Measurements from ENCODE around the gene TEKT5.
A peak's percentile ranks its signal among the peaks of the same experiment; 100 is the strongest.
"Not testable (repeated sequence)": the region's sequence is repeated elsewhere in the genome, so short reads cannot be mapped to it uniquely, and the experiment has no call there.

The TEKT5 gene

DNA sequence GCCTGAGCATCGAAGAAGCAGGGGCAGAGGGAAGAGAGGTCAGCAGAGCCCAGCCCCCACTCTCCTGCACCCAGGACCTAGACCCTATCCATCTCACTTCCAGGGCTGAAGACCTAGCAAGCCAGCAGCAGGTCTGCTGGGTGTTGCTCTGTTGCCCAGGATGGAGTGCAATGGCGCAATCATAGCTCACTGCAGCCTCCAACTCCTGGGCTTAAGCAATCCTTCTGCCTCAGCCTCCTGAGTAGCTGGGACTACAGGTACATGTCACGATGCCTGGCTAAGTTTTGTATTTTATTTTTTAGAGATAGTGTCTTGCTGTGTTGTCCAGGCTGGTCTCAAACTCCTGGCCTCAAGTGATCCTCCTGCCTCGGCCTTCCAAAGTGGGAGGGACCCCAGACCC is 61.3 kb downstream of the TEKT5 start:
- DNase-seq (ENCODE audit: low read depth in 2 of 2), result not testable (repeated sequence)

DNA sequence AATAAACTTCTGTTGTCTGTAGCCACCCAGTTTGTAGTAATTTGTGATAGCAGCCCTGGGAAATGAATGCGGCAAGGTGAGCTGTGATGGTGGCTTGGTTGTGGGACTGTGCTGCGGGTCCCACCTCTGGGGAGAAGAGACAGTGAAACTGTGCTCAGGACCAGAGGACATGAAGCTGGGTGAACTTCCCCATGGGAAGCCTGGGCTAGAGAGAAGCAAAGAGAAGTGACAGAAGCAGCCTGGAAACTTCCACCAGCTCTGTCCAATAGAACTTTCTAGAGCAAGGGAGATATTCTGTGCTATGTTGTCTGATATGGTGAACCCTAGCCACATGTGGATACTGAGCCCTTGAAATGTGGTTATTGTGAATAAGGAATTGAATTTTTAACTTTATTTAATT is 62.8 kb downstream of the TEKT5 start:
- no peak for DNase-seq (ENCODE audit: low read depth in 2 of 2)

DNA sequence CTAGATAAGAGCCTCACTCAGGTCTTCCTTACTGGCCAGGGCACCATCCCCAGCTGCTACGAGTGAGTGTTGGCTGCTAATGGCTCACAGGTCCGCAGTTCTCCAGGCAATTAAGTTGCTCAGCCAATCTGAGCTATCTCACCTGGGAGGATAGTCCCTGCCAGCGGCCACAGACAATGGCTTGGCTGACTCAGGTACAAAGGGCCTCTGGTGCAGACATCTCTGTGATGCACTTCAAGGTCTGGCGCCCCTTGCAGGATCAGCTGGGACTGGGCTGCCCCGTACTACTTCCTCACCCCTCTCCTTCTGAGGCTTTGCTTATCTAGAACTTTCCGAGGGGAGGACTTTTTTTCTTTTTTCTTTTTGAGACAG is 65.2 kb downstream of the TEKT5 start:
- no peak for DNase-seq (ENCODE audit: low read depth in 2 of 2)

DNA sequence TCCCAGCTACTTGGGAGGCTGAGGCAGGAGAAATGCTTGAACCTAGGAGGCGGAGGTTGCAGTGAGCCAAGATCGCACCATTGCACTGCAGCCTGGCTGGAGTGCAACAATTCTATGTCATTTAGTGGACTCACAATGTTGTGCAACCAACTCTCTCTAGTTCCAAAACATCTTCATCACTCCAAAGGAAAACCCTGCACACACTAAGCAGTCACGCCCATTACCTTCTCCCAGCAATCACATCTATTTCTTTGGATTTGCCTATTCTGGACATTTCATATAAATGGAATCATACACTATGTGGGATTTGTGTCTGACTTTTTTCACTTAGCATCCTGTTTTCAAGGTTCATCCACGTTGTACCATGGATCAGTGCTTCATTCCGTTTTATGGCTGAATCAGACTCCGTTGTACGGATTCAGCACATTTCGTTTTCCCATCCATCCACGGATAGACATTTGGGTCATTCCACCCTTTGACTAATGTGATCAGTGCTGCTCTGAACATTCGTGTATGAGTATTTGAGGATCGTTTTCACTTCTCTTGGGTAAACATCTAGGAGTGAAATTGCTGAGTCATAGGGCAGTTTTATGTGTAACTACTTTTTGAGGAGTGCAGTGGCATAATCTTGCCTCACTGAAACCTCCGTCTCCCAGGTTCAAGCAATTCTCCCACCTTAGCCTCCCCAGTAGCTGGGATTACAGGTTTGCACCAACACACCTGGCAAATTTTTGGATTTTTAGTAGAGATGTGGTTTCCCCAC is 69.0 kb downstream of the TEKT5 start:
- no peak for DNase-seq (ENCODE audit: low read depth in 2 of 2)

DNA sequence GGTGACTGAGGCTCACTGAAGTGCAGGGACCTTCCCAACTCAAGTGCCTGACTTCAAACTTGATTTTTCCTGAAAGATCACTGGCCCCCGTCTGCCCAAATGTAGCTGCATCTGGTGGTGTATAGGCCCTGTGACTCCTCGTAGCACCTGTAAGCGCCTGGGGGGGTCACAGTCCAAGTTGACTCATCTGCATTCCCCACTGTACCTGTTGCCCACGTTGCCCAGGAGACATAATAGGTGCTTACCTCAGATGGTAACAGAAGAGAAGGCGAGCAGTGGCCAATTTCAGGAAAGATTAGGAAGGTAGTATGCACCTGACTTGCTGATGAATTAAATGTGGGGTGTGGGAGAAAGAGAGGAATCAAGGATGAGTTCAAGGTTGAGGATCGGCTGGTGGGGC is 70.2 kb downstream of the TEKT5 start:
- DNase-seq (ENCODE audit: low read depth in 2 of 2), result no peak

DNA sequence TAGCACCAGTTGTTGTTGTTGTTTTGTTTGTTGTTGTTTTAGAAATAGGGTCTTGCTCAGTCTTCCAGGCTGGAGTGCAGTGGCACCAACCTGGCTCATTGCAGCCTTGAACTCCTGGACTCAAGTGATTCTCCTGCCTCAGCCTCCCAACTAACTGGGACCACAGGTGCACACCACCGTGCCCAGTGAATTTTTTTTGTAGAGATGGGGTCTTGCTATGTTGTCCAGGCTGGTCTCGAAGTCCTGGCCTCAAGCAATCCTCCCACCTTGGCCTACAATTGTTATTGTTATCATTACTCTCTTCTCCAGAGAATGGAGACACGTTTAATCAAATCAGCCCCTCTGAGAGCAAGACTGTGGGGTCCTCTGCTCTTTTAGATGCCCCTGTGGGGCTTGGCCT is 71.7 kb downstream of the TEKT5 start:
- DNase-seq (ENCODE audit: low read depth in 2 of 2), result no peak

DNA sequence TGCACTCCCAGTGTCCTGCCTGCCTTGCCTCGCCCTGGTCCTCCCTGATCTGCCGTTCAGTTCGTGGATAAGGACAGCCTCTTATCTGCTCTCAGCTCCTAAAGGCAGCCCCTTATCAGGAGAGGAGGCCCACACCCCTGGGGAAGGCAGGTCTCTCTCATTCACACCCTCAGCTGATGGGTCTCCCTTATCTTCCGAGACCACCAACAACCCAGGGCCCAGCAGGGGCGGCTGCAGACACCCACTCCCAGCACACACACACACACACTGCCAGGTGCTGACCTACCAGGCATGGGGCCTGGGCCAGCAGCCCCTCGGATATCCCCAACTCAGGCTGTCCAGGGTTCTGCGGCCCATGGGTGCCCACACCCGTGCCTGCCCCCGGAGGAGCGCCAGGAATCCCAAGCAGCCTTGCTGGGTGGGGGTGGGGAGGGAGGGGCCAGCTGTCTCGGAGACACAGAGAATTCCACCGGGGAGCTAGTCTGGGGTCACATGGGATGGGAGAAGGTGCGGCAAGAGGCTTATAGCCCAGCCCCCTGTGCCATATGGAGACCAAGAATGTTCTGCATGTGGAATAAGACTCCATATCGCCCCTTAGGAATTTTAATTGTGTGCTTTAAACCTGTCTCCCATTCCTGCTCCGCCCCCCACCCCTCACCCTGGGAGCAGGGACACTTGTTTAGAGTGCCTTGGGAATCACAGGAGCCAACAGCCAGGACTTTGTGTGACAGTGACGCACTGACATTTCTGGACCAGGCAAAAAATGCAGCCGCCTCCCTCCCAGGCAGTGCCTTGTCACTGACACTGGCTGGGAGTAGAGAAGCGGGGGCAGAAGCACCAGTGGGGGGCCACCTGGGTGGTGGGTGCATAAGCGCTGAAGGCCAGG is 72.5 kb downstream of the TEKT5 start:
- no peak for DNase-seq (ENCODE audit: low read depth in 2 of 2)

DNA sequence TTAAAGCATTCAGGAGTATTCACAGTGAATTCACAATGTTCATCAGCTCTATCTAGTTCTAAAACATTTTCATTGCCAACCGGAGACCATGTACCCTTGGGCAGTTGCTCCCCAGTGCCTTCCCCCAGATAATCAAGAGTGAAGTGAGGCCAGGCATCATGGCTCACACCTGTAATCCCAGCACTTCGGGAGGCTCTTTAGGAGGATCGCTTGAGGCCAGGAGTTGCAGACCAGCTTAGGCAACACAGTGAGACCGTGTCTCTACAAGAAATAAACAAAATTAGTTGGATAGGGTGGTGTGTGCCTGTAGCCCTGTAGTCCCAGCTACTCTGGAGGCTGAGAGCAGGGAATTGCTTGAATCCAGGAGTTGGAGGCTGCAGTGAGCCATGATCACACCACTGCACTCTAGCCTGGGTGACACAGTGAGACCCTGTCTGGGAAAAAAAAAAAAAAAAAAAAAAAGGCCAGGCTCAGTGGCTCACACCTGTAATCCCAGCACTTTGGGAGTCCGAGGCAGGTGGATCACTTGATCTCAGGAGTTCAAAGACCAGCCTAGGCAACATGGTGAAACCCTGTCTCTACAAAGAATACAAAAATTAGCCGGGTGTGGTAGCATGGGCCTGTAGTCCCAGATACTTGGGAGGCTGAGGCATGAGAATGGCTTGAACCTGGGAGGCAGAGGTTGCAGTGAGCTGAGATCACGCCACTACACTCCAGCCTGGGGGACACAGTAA is 73.3 kb downstream of the TEKT5 start:
- not testable (repeated sequence) for DNase-seq (ENCODE audit: low read depth in 2 of 2)

DNA sequence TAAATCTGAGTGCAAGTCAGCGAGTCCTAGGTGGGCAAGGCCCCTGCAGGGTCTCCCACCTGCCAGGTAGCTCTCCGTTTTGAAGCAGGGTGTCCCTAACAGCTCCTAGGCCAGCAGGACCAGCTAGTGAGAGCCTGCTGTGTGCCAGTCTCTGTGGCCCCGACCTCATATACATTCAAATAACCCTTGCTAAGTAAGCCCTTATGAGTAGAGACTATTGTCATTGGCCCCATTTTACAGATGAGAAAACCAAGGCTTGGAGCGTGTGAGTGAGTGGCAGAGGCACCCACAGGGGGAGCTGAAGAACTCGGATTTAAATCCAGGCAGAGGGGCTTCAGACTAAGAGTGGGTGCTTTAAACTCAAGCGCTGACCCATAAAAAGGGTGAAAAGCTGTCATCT is 74.6 kb downstream of the TEKT5 start:
- DNase-seq (ENCODE audit: low read depth in 2 of 2), result no peak

DNA sequence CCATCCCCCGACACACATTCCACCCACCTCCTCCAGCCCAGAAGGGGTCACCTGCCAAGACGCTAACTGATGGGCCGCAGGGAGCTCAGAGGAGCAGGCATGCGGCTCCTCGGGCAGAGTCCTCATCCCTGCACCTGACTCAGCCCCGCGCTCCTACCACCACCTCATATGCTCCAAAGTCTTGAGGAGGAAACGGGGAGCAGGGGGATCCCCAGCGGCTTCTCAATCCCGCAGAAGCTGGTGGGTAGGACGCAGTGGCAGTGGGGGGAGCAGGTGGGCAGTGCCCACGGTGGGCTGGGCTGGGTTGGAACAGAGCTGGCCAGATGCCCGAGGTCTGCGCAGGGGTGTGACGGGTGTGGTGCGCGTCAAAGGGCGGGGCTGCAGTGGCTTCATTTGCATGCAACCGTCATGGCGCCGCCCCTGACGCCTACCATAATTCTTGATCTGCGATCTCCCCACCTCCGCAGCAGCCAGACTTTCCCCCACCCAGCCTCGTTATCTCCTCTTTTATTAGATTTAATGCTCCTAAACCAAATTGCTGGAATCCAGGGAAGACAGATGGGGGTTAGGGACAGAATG is 75.4 kb downstream of the TEKT5 start:
- DNase-seq (ENCODE audit: low read depth in 2 of 2), result peak in 1 of 2 experiments; percentile 16

DNA sequence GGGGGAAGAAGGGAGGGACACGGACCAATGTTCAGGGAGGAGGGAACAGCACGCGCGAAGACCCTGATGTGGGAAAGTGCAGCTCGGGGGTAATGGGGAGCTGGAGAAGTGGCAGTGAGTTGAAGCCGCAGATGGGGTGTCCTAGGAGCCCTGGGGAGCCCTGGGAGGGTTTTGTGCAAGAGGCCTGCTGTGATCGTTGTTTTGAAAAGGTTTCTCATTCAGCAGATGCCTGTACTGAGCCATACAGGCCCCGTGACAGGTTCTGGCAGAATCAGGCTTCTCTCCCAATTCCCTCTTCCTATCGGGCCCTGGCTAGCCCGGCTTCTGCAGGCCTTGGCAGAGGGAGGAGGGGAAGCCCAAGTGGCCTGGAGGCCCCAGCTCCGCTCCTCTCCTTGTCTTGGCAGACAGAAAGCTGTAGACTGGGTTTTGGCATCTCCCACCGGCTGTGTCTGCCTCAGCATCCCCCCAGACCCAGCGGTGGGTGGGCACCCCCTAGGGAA is 76.0 kb downstream of the TEKT5 start:
- no peak for DNase-seq (ENCODE audit: low read depth in 2 of 2)

DNA sequence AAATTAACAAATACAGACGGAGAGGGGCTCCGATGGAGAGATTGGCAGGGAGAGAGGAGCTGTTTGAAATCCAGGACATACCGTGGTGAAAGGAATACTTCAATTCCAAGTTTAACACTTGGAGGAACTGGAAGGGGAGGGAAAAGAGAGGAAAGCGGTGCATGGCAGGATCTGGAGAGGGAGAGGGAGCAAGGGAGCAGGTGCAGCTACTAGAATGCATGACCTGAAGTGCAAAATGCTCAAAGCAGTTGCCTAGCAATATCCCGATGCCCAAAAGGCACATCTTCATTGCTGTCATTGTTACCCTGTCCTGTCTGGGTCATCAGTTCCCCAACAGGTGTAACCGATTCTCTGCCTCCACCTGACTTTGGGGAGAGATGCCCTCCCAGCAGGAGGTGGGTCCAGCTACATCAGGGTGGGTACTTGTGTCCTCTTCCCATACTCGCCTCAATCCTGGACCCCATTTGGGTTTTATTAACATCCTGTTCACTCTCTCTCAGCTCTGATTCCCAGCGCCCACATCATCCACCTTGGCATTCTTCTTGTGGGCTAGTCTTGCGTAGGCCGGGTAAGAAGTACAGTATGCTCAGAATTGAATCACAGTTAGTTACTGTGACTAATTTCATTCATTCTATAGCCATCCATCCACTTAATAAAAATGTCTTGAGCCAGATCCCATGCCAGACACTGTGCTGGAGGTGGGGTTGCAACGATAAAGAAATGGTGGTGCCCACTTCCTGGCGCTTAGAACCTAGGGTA is 76.9 kb downstream of the TEKT5 start:
- no peak for DNase-seq (ENCODE audit: low read depth in 2 of 2)

DNA sequence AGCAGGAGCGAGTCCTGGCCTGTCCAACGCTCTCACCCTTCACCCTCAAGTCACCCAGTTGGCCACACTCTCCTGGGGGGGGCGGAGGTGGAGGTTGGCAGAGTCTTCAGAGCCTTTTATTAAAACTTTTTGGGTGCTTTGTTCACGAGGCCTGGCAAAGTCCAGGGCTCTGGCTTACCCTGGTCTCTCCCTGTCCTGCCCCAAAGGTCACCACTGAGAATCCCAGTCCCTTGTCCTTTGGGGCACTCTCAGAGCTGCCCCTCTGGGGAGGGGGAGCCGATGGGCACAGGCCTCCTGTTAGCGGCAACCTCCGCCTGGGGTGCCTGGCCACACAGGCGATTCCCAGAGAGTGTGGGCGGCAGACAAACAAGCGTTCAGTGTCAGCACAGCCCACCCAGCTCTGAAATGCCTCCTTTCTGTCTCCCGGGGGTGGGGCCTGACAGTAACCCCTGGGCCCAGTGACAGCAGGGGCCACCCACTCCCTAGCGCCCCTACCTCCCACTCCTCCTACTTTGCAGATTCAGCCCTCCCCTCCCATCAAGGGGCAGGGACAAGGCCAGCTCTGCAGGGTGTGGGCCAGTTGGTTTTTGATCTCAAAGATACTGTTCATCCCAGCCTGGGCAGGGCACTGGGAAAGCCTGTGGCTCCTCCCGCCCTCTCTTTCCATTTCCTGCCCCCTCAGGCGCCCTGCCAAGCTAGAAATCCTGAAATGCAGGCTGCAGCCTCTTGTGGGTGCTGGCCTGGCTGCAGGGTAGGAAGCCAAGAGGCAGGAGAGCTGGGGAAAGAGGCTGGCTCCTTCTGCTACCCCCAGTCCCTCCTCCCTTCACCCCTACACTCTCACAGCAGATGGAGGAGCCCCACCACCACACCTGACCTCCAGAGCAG is 77.7 kb downstream of the TEKT5 start:
- no peak for DNase-seq (ENCODE audit: low read depth in 2 of 2)

DNA sequence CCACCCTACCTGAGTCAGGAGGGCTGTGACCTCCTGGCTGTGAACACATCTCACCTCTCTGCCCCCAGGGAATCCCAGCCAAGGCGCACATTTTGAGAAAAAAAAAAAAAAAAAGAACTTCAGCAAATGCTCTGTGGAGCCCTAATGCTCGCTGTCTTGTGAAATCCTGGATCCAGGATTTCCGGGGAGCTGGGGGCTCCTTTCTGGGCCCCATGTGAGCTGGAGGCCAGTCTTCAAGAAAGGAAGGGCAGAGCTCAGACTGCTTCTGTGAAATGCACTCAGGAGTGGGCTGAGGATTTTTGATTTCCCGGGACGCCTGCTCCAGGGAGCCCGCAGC is 78.3 kb downstream of the TEKT5 start:
- DNase-seq (ENCODE audit: low read depth in 2 of 2), result no peak

DNA sequence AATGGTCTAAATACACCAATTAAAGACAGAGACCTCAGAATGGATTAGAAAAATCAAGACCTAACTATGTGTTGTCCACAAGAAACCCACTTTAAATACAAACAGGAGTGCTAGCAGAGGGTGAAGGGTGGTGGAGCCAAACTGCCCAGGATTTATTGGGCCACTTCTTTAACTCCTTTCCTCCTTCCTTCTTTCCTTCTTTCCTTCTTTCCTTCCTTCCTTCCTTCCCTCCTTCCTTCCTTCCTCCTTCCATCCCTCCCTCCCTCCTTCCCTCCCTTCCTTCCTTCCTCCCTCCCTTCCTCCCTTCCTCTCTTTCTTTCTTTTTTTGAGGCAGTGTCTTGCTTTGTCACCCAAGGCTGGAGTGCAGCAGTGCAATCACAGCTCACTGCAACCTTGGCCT is 80.0 kb downstream of the TEKT5 start:
- no peak for DNase-seq (ENCODE audit: low read depth in 2 of 2)

DNA sequence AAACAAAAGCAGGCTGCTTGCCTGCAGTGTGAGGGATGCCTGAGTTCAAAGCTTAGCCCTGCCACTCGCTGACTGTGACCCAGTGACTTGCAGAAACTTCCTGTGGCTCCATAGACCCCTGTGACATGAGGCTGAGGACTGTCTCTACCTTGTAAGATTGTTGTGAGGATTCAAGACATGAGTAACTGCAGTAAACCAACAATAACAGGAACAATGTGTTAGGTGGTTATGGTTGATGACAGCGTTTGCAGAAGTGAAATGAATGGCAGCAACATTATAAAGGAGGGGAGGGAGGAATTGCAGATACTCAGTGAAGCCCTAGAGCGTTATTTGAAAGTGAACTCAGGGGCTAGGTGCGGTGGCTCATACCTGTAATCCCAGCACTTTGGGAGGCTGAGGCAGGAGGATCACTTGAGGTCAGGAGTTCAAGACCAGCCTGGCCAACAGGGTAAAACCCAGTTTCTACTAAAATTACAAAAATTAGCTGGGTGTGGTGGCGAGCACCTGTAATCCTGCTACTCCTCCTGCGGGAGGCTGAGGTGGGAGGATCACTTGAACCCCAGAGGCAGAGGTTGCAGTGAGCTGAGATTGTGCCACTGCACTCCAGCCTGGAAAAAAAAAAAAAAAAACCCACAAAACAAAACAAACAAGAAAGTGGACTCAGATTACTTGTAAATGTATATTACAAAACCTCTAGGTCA is 80.8 kb downstream of the TEKT5 start:
- no peak for DNase-seq (ENCODE audit: low read depth in 2 of 2)

DNA sequence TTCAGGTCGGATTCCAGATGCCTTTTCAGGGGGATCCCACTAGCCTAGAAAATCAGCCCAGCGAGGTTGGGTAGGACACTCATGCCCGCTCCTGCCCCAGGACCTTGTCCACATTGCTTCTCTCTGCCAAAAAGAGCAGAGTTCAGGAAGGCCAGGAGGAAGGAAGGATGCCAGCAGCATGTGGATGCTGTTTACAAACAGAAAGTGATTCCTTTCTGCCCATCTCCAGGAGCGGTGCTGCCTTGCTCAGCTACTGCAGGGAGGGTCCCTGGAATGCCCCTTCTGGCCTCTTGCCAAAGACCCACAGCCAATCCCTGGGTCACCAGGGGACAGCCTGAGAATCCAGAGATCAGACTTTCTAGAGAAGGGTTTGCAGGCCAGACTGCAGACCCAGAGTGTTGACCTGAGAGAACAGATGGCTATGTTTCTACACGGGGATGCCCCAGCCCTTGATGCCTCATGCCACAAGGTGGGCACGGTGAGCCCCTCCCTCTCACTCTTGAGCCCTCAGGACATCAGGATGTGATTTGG is 82.0 kb downstream of the TEKT5 start:
- DNase-seq (ENCODE audit: low read depth in 2 of 2), result no peak

DNA sequence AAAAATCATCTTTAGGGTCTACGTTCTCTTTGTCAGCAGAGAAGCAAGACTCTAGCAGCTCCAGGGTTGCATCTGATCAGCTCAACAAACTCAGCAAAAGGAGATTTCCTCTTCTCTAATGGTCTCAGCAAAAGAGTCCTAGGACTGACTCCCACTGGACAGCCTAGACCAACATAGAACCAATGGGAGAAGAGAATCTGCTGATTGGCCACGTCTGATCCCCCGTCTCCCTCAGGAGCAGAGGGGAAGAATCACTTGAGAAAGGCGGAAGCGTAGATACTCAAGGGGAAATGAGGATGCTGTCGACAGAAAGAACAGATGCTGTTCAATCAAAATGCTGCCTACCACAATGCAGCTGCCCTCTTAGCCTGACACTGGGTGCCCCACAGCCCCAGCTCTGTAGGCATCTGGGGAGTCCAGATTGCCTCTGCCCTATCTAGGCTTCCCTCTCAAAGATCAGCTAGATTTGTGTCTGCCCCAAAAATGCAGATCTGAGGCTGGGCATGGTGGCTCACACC is 82.8 kb downstream of the TEKT5 start:
- DNase-seq (ENCODE audit: low read depth in 2 of 2), result no peak

DNA sequence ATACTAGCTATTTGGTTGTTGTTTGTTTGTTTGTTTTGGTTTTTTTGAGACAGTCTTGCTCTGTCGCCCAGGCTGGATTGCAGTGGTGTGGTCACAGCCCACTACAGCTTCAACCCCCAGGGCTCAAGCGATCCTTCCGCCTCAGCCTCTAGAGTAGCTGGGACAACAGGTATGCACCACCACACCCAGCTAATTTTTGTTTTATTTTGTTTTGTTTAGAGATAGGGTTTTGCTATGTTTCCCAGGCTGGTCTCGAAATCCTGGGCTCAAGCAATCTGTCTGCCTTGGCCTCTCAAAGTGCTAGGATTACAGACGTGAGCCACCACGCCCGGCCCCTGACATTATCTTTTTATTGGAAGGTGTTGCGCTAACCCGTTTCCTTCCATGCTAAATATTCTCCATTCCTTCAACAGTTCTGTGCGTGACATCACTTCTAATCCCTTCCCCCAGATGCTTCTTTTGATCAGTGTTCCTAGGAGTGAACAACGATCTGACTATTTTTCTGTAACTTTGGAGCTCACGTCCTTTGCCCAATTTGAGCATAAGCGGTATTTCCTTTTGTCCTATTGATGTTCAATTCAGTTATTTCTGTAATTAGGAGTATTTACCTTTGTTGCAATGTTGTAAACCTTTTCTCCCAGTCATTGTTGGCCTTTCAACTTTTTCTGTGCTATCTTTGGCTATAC is 84.1 kb downstream of the TEKT5 start:
- DNase-seq (ENCODE audit: low read depth in 2 of 2), result no peak
